Fibroblast of lung (primary cell): ENCODE measurements around the gene SAFB. TPM values are rescaled to one million over a fixed set of nuclear protein-coding genes. Genes with fewer than 3 reads are reported as not detected.

ENCODE experiments used
- DNase-seq, 2 donors: peaks; one replicate each; pipeline versions ENCODE4 v3.0.0 to v3.0.0-alpha.2; 2010; ENCODE audit warnings: low read depth in 2 of 2
- H2AFZ ChIP-seq: 2 replicates; pipeline ENCODE4 v1.5.1; 2012; ENCODE audit warnings: low read length, control low read depth, inconsistent platforms
- H3K27ac ChIP-seq: 2 replicates; pipeline ENCODE4 v1.5.1; 2011; ENCODE audit warnings: low read length, control low read depth; ENCODE audit not compliant: insufficient read depth
- H3K27me3 ChIP-seq: 2 replicates; pipeline ENCODE4 v1.5.1; 2011; ENCODE audit warnings: mild to moderate bottlenecking, low read length; ENCODE audit not compliant: control insufficient read depth, insufficient read depth
- H3K36me3 ChIP-seq: 2 replicates; pipeline ENCODE4 v1.5.1; 2011; ENCODE audit warnings: low read length; ENCODE audit not compliant: control insufficient read depth, insufficient read depth
- H3K4me1 ChIP-seq: 2 replicates; pipeline ENCODE4 v1.5.1; 2011; ENCODE audit warnings: low read length; ENCODE audit not compliant: control insufficient read depth, insufficient read depth; ENCODE audit errors: extremely low read depth
- H3K4me2 ChIP-seq: 2 replicates; pipeline ENCODE4 v1.5.1; 2011; ENCODE audit warnings: low read length, control low read depth; ENCODE audit not compliant: insufficient read depth; ENCODE audit errors: extremely low read depth
- H3K4me3 ChIP-seq, 4 experiments: fragments of 200-600 bp in 1 of 4; sonication (generic) in 1 of 4; replicated peaks in 1 of 4; 2 replicates each; pipeline ENCODE4 v1.5.1; 2011 to 2016; ENCODE audit warnings: low read length in 4 of 4, low read depth in 3 of 4, mild to moderate bottlenecking in 3 of 4, control low read depth in 2 of 4, inconsistent platforms in 1 of 4, mixed read lengths in 1 of 4; ENCODE audit not compliant: insufficient read depth in 1 of 4; ENCODE audit errors: control extremely low read depth in 1 of 4
- H3K79me2 ChIP-seq: 2 replicates; pipeline ENCODE4 v1.5.1; 2012; ENCODE audit warnings: mild to moderate bottlenecking, low read length, inconsistent platforms; ENCODE audit not compliant: control insufficient read depth, insufficient read depth
- H3K9ac ChIP-seq: 2 replicates; pipeline ENCODE4 v1.5.1; 2011; ENCODE audit warnings: mild to moderate bottlenecking, low read length, control low read depth; ENCODE audit not compliant: insufficient read depth
- H3K9me3 ChIP-seq: 2 replicates; pipeline ENCODE4 v1.5.1; 2012; ENCODE audit warnings: low read depth, low read length; ENCODE audit not compliant: control insufficient read depth, insufficient read depth
- H4K20me1 ChIP-seq: 2 replicates; pipeline ENCODE4 v1.5.1; 2011; ENCODE audit warnings: low read length; ENCODE audit not compliant: control insufficient read depth, insufficient read depth; ENCODE audit errors: extremely low read depth
- EZH2 ChIP-seq: IDR thresholded peaks from 2 replicates; pipeline ENCODE4 v1.5.1; 2012; ENCODE audit warnings: low read length, control low read depth, mild to moderate bottlenecking; ENCODE audit errors: missing control alignments
- polyA plus RNA-seq, 2 donors: library from polyadenylated mRNA; depleted of rRNA in 1 of 2; stranded (reverse) in 1 of 2; unstranded in 1 of 2; fragments of >200 nt; gene quantifications; 2 replicates each; pipeline ENCODE4 v1.2.1, GENCODE V29; 2011 to 2012; ENCODE audit warnings: missing spikeins in 1 of 2
- total RNA-seq: library from RNA; depleted of rRNA; stranded (reverse); fragments of >200 nt; gene quantifications from 2 replicates; pipeline ENCODE4 v1.2.1, GENCODE V29; 2014
- TF ChIP-seq, protein P1 (sequence below), 2 donors: IDR thresholded peaks in 1 of 2; conservative IDR thresholded peaks in 1 of 2; 1 replicate in 1 of 2; 2 replicates in 1 of 2; pipeline ENCODE4 v1.5.1; 2011 to 2012; ENCODE audit warnings: low read length in 2 of 2, control low read depth in 1 of 2, inconsistent platforms in 1 of 2, low read depth in 1 of 2, mild to moderate bottlenecking in 1 of 2

Gene SAFB
- total and polyA plus RNA-seq, 2 donors (not counting 1 experiment from before 2014, with no cell fraction given): 28.0 to 51.0 TPM

DNA sequence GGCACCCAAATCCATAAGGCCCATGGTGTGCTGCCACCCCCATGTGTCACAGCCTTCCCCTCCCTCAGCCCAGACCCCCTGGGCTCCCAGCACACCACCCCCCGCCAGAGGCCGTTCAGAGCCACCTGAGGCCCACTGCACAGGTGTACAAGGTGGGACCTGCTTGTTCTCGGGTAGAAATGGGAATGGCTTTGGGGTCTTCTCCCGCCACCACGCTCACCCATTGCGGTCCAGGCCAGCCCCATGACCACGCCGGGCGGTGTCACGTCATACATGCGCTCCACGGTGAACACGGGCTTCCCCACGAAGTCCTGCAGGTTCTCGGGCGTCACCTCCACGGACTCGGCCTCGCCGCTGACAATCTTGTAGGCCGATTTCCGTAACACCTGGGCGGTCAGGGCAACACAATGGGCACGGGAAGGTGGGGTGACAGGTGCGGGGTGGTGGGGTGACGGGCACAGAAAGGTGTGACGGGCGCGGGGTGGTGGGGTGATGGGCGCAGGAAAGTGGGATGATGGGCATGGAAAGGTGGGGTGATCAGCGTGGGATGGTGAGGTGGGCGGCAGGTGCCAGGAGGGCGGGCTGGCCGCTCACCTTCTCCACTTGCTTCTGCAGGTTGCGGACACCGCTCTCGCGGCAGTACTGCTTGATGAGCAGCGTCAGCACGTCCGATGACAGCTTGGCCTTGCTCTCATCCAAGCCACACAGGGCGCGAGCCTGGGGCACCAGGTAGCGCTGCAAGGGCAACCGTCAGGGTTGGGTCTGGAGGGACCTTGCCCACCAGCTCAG lies 71.5 kb downstream of the SAFB start:
- no peak for TF ChIP-seq EZH2
- TF ChIP-seq, protein P1, sequence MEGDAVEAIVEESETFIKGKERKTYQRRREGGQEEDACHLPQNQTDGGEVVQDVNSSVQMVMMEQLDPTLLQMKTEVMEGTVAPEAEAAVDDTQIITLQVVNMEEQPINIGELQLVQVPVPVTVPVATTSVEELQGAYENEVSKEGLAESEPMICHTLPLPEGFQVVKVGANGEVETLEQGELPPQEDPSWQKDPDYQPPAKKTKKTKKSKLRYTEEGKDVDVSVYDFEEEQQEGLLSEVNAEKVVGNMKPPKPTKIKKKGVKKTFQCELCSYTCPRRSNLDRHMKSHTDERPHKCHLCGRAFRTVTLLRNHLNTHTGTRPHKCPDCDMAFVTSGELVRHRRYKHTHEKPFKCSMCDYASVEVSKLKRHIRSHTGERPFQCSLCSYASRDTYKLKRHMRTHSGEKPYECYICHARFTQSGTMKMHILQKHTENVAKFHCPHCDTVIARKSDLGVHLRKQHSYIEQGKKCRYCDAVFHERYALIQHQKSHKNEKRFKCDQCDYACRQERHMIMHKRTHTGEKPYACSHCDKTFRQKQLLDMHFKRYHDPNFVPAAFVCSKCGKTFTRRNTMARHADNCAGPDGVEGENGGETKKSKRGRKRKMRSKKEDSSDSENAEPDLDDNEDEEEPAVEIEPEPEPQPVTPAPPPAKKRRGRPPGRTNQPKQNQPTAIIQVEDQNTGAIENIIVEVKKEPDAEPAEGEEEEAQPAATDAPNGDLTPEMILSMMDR (conservative IDR thresholded peaks at IDR 0.05 in 1 of 2, IDR thresholded peaks at IDR 0.05 in 1 of 2; ENCODE audit: low read depth in 1 of 2, low read length in 2 of 2): no peak
- Histone ChIP-seq H3K9me3 (no peaks in the 10 kb centered on the region), H2AFZ (no peak overlapping the region), H4K20me1 (no peaks in the 10 kb centered on the region), H3K9ac (no peak overlapping the region), H3K27ac (no peak overlapping the region), H3K4me1 (peaks cover 2% of the 10 kb centered on the region), H3K36me3 (peaks cover 56% of the 10 kb centered on the region), H3K4me3 (no peak overlapping the region), H3K79me2 (peaks cover 62% of the 10 kb centered on the region), H3K27me3 (no peaks in the 10 kb centered on the region), H3K4me2 (no peak overlapping the region)
- no peak for DNase-seq

DNA sequence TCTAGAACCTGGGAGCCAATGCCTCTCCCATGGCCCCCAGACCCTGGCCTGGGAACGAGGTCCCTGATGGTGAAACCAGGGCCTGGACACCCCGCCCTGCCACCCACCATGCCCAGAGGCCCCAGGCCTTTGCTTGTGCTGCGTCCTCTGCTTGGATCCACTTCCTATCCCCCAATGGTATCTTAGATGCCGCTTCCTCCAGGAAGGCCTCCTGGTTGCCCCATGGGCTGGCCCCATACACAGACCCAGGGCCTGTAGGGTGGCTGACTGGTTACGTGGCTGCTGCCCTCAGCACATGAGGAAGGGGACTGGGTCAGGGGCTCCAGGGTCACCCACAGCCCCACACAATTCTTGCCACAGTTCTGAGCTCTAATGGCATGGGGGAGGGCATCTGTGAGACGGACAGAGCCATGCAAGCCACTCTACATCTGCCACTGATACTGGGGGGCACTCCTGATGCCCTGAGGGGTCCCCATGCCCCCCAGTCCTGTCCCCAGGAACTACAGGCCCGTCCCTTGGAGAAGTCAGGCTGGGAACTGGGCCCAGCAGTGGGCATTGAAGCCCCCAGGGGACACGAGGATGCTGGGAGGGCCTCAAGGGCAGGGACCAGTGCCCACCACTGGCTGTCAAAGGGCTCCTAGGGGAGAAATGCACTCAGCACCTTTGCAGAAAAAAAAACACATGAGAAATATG lies 72.2 kb downstream of the SAFB start:
- Histone ChIP-seq H3K36me3 (peaks cover 56% of the 10 kb centered on the region), H3K4me1 (peaks cover 2% of the 10 kb centered on the region), H4K20me1 (no peaks in the 10 kb centered on the region), H3K9ac (no peak overlapping the region), H3K27ac (no peak overlapping the region), H3K79me2 (peaks cover 62% of the 10 kb centered on the region), H3K27me3 (no peaks in the 10 kb centered on the region), H2AFZ (no peak overlapping the region), H3K4me2 (no peak overlapping the region), H3K9me3 (no peaks in the 10 kb centered on the region), H3K4me3 (no peak overlapping the region)
- DNase-seq: no peak
- TF ChIP-seq EZH2: no peak
- TF ChIP-seq, protein P1 (conservative IDR thresholded peaks at IDR 0.05 in 1 of 2, IDR thresholded peaks at IDR 0.05 in 1 of 2; ENCODE audit: low read depth in 1 of 2, low read length in 2 of 2): no peak

DNA sequence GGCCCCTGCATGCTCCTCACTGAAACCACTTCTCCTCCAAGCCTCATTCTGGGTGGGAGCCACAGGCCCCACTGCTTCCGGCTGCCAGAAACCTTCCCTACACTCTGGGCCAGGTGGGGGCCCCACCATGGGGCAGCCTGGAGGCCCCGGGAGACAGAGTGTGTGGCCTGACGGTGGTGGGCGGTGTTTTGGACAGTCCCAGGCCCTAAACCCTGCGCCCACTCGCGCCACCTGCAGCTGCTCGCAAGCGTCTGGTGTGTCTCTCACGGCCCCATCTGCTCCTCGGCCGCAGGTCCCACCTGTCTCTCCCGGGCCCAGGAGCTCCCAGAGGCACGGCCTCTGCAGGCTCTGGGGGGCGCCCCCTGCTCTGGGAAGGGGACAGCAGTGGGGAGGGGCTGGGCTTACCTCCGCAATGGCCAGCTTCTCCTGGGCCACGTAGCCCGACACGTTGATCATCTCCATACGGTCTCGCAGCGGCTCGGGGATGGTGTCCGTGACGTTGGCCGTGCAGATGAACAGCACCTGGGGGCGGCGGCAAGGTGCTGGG lies 72.8 kb downstream of the SAFB start:
- Histone ChIP-seq H3K79me2 (peaks cover 56% of the 10 kb centered on the region), H4K20me1 (no peaks in the 10 kb centered on the region), H3K9ac (no peak overlapping the region), H3K27ac (no peak overlapping the region), H3K4me3 (no peak overlapping the region), H3K27me3 (no peaks in the 10 kb centered on the region), H3K36me3 (peaks cover 60% of the 10 kb centered on the region), H3K9me3 (no peaks in the 10 kb centered on the region), H2AFZ (no peak overlapping the region), H3K4me2 (no peak overlapping the region), H3K4me1 (peaks cover 2% of the 10 kb centered on the region)
- TF ChIP-seq, protein P1 (conservative IDR thresholded peaks at IDR 0.05 in 1 of 2, IDR thresholded peaks at IDR 0.05 in 1 of 2; ENCODE audit: low read depth in 1 of 2, low read length in 2 of 2): no peak
- TF ChIP-seq EZH2: no peak
- DNase-seq: no peak
